PC-3 (cell line): Measurements from ENCODE around the gene CR1. TPM values are rescaled to one million over a fixed set of nuclear protein-coding genes. Genes with fewer than 3 reads are reported as not detected.

Experiments
- ATAC-seq: fragments of 200-7000 bp; cut with Tn5 transposase; 2 replicates; pipeline ENCODE4 v1.9.1; 2020; ENCODE audit warnings: mild to moderate bottlenecking, moderate library complexity
- BruUV-seq: library from RNA; stranded (reverse); fragments of 400-500 nt; replicated peaks from 2 replicates; lab custom pipeline; 2021; lab: Mats Ljungman, UMichigan
- CTCF ChIA-PET: fragments of 300-600 bp; sonication (Branson Sonifier 250); formaldehyde crosslinking; loops from one replicate; lab custom pipeline; 2022; ENCODE audit warnings: antibody characterized with exemption; lab: Charles Lee
- POLR2A ChIA-PET: fragments of 300-600 bp; sonication (Branson Sonifier 250); formaldehyde crosslinking; loops from one replicate; lab custom pipeline; 2022; ENCODE audit warnings: antibody characterized with exemption; ENCODE audit not compliant: unreplicated experiment; lab: Charles Lee
- DNase-seq: peaks from one replicate; pipeline ENCODE4 v3.0.0-alpha.2; 2015
- H2AFZ ChIP-seq: fragments of 300-600 bp; sonication (generic); 2 replicates; pipeline ENCODE4 v1.6.0; 2016; ENCODE audit warnings: antibody characterized with exemption, low read length
- H3F3A ChIP-seq: fragments of 300-600 bp; sonication (generic); one replicate; pipeline ENCODE4 v1.6.0; 2017; ENCODE audit warnings: antibody characterized with exemption, low read length, control low read depth, mild to moderate bottlenecking; ENCODE audit not compliant: unreplicated experiment
- H3K27ac ChIP-seq: fragments of 300-600 bp; sonication (generic); 2 replicates; pipeline ENCODE4 v1.5.1; 2016; ENCODE audit warnings: mild to moderate bottlenecking, low read length
- H3K27me3 ChIP-seq: fragments of 300-600 bp; sonication (generic); 2 replicates; pipeline ENCODE4 v1.6.1; 2016; ENCODE audit warnings: low read length, mixed read lengths
- H3K36me3 ChIP-seq: fragments of 300-600 bp; sonication (generic); 2 replicates; pipeline ENCODE4 v1.6.1; 2016; ENCODE audit warnings: low read depth, mixed run types, low read length, mixed read lengths
- H3K4me1 ChIP-seq: fragments of 300-600 bp; sonication (generic); 2 replicates; pipeline ENCODE4 v1.5.1; 2016; ENCODE audit warnings: low read length; ENCODE audit not compliant: insufficient read depth
- H3K4me2 ChIP-seq: fragments of 300-600 bp; sonication (generic); 2 replicates; pipeline ENCODE4 v1.6.0; 2016; ENCODE audit warnings: low read length
- H3K4me3 ChIP-seq: fragments of 300-600 bp; sonication (generic); 2 replicates; pipeline ENCODE4 v1.5.1; 2016; ENCODE audit warnings: mild to moderate bottlenecking, low read length, mixed read lengths
- H3K79me2 ChIP-seq: fragments of 300-600 bp; sonication (generic); 2 replicates; pipeline ENCODE4 v1.6.1; 2017; ENCODE audit warnings: low read length, mixed read lengths
- H3K9ac ChIP-seq: fragments of 300-600 bp; sonication (generic); 2 replicates; pipeline ENCODE4 v1.6.0; 2016; ENCODE audit warnings: mild to moderate bottlenecking, low read length
- H3K9me2 ChIP-seq: fragments of 300-600 bp; sonication (generic); replicated peaks from 2 replicates; pipeline ENCODE4 v1.6.1; 2016; ENCODE audit warnings: mixed run types, low read length, mixed read lengths
- H3K9me3 ChIP-seq: fragments of 300-600 bp; sonication (generic); 2 replicates; pipeline ENCODE4 v1.6.1; 2016; ENCODE audit warnings: low read length, mixed read lengths
- H4K20me1 ChIP-seq: fragments of 300-600 bp; sonication (generic); 2 replicates; pipeline ENCODE4 v1.6.1; 2016; ENCODE audit warnings: low read length, mixed read lengths
- CTCF ChIP-seq: fragments of 300-600 bp; sonication (generic); conservative IDR thresholded peaks from 2 replicates; pipeline ENCODE4 v1.5.1; 2017; ENCODE audit warnings: antibody characterized with exemption, low read depth, mild to moderate bottlenecking, low read length
- EZH2 ChIP-seq: fragments of 300-600 bp; sonication (generic); IDR thresholded peaks from one replicate; pipeline ENCODE4 v1.6.1; 2017; ENCODE audit warnings: antibody characterized with exemption, mild to moderate bottlenecking, low read length; ENCODE audit not compliant: unreplicated experiment
- EZH2phosphoT487 ChIP-seq: fragments of 300-600 bp; sonication (generic); IDR thresholded peaks from 2 replicates; pipeline ENCODE4 v1.6.1; 2018; ENCODE audit warnings: mild to moderate bottlenecking, antibody characterized with exemption, low read length, borderline replicate concordance
- intact Hi-C: fragments of 100-400 bp; cut with micrococcal nuclease; formaldehyde crosslinking; loops from 2 replicates; pipeline ENCODE4 v1.9.0; 2023
- total RNA-seq: library from RNA; depleted of rRNA; stranded (reverse); fragments of >200 nt; gene quantifications from 2 replicates; pipeline ENCODE4 v1.2.3, GENCODE V29; 2014

CR1 gene
- total RNA-seq, 1 experiment from 2014 or later: not detected

- H3K27me3 ChIP-seq: peaks cover 84% of the 10 kb centered on the region
Measured at GRCh38 chr1:207501071-207501470, 5.1 kb downstream of the CR1 start.

GRCh38 chr1:207502726-207503125 lies 6.8 kb downstream of the CR1 start:
- intact Hi-C loops: no loop called here
- no peaks in the 10 kb centered on the region for H3K79me2 ChIP-seq
- no peaks in the 10 kb centered on the region for H3K4me1 ChIP-seq
- no peak overlapping the region for H3K4me2 ChIP-seq
- H4K20me1 ChIP-seq: no peaks in the 10 kb centered on the region
- H3K9ac ChIP-seq: no peak overlapping the region
- no peaks in the 10 kb centered on the region for H3F3A ChIP-seq
- ChIA-PET CTCF (no interaction called here), POLR2A (interaction anchor here (0.5 kb wide), 1 partner anchor 182 kb away, joined by 4 read pairs; the partner anchor contains the start of gene CD55)
- H2AFZ ChIP-seq: no peak overlapping the region
- no peak for DNase-seq
- no TSS peak for BruUV-seq
- no peaks in the 10 kb centered on the region for H3K36me3 ChIP-seq
- no peaks in the 10 kb centered on the region for H3K9me3 ChIP-seq
- no peak overlapping the region for H3K4me3 ChIP-seq
- ATAC-seq: no peak
- H3K9me2 ChIP-seq: no peaks in the 10 kb centered on the region
- peaks cover 84% of the 10 kb centered on the region for H3K27me3 ChIP-seq
- no peak overlapping the region for H3K27ac ChIP-seq
- TF ChIP-seq EZH2 (no peak), CTCF (no peak), EZH2phosphoT487 (no peak)

More at GRCh38 chr1:207501071-207501470, 5.1 kb downstream of the CR1 start:
- Histone ChIP-seq H3K9me3 (no peaks in the 10 kb centered on the region), H3K4me3 (no peak overlapping the region), H3K9me2 (no peaks in the 10 kb centered on the region), H3F3A (no peaks in the 10 kb centered on the region), H3K79me2 (no peaks in the 10 kb centered on the region), H3K36me3 (no peaks in the 10 kb centered on the region), H3K9ac (no peak overlapping the region), H3K4me1 (no peaks in the 10 kb centered on the region), H3K27ac (no peak overlapping the region), H2AFZ (no peak overlapping the region), H3K4me2 (no peak overlapping the region), H4K20me1 (no peaks in the 10 kb centered on the region)
- intact Hi-C loops: no loop called here
- no TSS peak for BruUV-seq
- no peak for ATAC-seq
- no peak for DNase-seq
- no peak for TF ChIP-seq EZH2phosphoT487
- ChIA-PET POLR2A (no interaction called here), CTCF (no interaction called here)

- H3K9me2 ChIP-seq: no peaks in the 10 kb centered on the region
- CTCF ChIA-PET: interaction anchor here (0.7 kb wide), 1 partner anchor 174 kb away, joined by 3 read pairs; no protein-coding TSS in a partner anchor
- H2AFZ ChIP-seq: no peak overlapping the region
- no peaks in the 10 kb centered on the region for H3F3A ChIP-seq
- no peak overlapping the region for H3K4me2 ChIP-seq
- no peak for DNase-seq
- H3K4me3 ChIP-seq: no peak overlapping the region
- no peak overlapping the region for H3K9ac ChIP-seq
- H3K27ac ChIP-seq: no peak overlapping the region
- no peaks in the 10 kb centered on the region for H3K79me2 ChIP-seq
- H4K20me1 ChIP-seq: no peaks in the 10 kb centered on the region
- no peaks in the 10 kb centered on the region for H3K9me3 ChIP-seq
- no peak for TF ChIP-seq EZH2
- TF ChIP-seq CTCF: no peak
- TF ChIP-seq EZH2phosphoT487: no peak
- intact Hi-C loops: no loop called here
- POLR2A ChIA-PET: no interaction called here
- peaks cover 88% of the 10 kb centered on the region for H3K27me3 ChIP-seq
- no peaks in the 10 kb centered on the region for H3K36me3 ChIP-seq
- no TSS peak for BruUV-seq
- H3K4me1 ChIP-seq: no peaks in the 10 kb centered on the region
- no peak for ATAC-seq
Measured at GRCh38 chr1:207503950-207504349, 8.0 kb downstream of the CR1 start.
